Activated T-cell treated with anti-CD3 and anti-CD28 coated beads, Interleukin-2, amount 50 U/mL, for 72 hours (primary cell): ENCODE measurements around the gene CFAP46. TPM values are rescaled to one million over a fixed set of nuclear protein-coding genes. Genes with fewer than 3 reads are reported as not detected.
"Not testable (repeated sequence)": the region's sequence is repeated elsewhere in the genome, so short reads cannot be mapped to it uniquely, and the experiment has no call there.

Experiments
- ATAC-seq, 2 donors: fragments of 150-1000 bp; cut with Tn5 transposase; replicated peaks in 1 of 2; 2 replicates each; pipeline ENCODE4 v1.10.0; 2021; ENCODE audit warnings: moderate library complexity in 2 of 2, mild to moderate bottlenecking in 1 of 2
- DNase-seq, 2 donors: peaks; one replicate each; pipeline ENCODE4 v3.0.0; 2021 to 2022; ENCODE audit warnings: mixed read lengths in 1 of 2
- H3K27ac Mint-ChIP-seq: one replicate; pipeline ENCODE4 v1.8.0; 2022; ENCODE audit warnings: mild to moderate bottlenecking, moderate library complexity, mixed read lengths
- H3K27me3 Mint-ChIP-seq: one replicate; pipeline ENCODE4 v1.8.0; 2022; ENCODE audit warnings: low read depth, mixed read lengths
- H3K36me3 Mint-ChIP-seq, 2 donors: one replicate each; pipeline ENCODE4 v1.8.0; 2022; ENCODE audit warnings: mixed read lengths in 2 of 2, mild to moderate bottlenecking in 1 of 2; ENCODE audit not compliant: insufficient read depth in 2 of 2
- H3K4me1 Mint-ChIP-seq: one replicate; pipeline ENCODE4 v1.8.0; 2022; ENCODE audit warnings: low read depth, mixed read lengths
- H3K4me3 Mint-ChIP-seq, 2 donors: one replicate each; pipeline ENCODE4 v1.8.0; 2022; ENCODE audit warnings: mild to moderate bottlenecking in 2 of 2, mixed read lengths in 2 of 2, moderate library complexity in 2 of 2
- H3K9me3 Mint-ChIP-seq, 2 donors: one replicate each; pipeline ENCODE4 v1.8.0; 2022; ENCODE audit warnings: mixed read lengths in 2 of 2
- total RNA-seq, 2 donors: library from RNA; stranded (reverse); gene quantifications; one replicate each; pipeline ENCODE4 v1.2.3, GENCODE V29; 2022

CFAP46 gene
- total RNA-seq, 2 donors from 2014 or later: 0.16 to 0.26 TPM

DNA sequence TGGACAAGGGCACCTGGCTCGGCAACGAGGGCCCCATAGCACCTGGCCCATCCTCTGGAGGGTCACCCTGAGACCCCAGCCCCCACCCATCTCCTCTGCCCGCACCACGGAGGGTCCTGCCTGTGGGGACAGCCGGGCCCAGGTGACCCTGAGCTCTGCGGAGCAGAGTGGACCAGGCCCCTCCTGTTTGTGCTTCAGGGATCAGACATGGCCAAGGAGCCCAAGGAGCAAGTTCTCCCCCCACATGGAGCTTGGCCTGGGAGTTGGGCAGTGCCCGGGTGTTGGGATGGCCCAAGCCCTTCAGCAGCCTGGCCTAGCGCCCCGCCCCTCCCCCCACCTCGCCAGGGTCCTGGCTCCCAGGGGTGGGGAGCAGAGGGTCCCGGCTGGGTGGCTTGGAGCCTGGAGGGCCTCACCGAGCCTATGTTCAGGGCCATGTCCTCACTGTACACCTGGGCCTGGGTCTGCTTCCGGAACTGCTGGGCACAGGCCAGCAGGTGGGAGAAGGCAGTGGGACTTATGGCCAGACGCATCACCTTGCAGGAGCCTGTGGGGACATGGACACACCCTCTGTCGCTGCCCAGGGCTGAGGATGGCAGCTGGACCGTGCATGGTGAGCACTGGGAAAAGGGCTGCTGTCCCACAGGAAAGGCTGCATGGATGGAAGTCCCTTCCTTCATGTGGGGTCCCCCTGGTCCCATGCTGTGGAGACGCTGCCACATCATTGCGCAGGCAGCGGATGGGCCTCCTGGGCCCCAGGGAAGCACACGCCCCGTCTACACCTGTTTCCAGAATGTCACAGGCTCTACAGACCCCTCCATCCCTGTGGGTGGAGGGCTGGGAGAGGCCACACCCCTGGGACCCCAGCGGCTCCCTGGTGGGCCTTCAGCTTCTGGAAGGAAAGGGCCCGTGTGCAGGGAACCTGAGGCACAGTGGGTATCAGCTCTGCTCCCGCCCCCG, 107.2 kb downstream of the CFAP46 start:
- H3K27ac Mint-ChIP-seq: no peak overlapping the region
- H3K4me3 Mint-ChIP-seq: no peak overlapping the region

GRCh38 chr10:132834311-132834761, 108.0 kb downstream of the CFAP46 start:
- no peak overlapping the region for H3K4me3 Mint-ChIP-seq
- H3K36me3 Mint-ChIP-seq: no peaks in the 10 kb centered on the region

More for the DNA sequence above, 107.2 kb downstream of the CFAP46 start:
- ATAC-seq (no peak), DNase-seq (no peak)
- Mint-ChIP-seq H3K9me3 (peaks cover 0 to 3% of the 10 kb centered on the region in 2 donors), H3K4me1 (peaks cover 4% of the 10 kb centered on the region), H3K27me3 (no peaks in the 10 kb centered on the region), H3K36me3 (no peaks in the 10 kb centered on the region)

DNA sequence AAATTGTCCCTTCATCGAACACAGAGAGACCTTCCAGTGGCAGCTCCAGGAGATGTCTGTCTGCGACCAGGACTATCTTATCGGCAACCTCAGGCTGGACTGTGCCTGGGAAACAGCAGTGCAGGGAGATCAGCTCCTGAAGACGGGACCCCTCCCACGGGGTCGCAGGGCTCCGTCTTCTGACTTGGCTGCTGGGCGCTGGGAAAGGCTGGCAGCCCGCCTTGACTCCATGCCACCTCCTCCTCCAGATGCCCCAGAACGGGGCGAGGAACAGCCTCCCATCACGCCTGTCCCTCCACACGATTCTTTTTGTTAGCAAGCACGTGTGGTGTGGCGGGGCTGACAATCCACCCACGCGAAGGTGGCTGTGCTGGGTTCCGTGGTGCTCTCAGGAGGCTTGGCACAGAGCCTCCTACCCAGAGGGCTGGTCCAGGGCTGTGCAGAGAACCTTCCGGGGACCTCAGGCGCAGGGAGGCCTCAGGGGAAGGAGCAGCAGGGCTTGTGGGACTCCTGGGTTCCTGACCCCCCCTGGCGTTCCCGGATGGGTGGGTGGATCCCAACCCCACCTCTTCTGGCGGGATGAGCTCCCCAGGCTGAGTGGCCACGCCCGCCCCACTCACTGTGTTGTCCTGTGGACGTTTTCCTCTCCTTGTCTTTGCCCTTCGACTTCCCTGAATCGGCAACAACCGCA, 108.8 kb downstream of the CFAP46 start:
- no peak for DNase-seq
- no peak overlapping the region for H3K27ac Mint-ChIP-seq
- H3K27me3 Mint-ChIP-seq: no peaks in the 10 kb centered on the region
- H3K9me3 Mint-ChIP-seq: peaks cover 0 to 3% of the 10 kb centered on the region in 2 donors
- H3K4me3 Mint-ChIP-seq: no peak overlapping the region
- peaks cover 4% of the 10 kb centered on the region for H3K4me1 Mint-ChIP-seq
- ATAC-seq: no peak
- H3K36me3 Mint-ChIP-seq: no peaks in the 10 kb centered on the region

More at GRCh38 chr10:132834311-132834761, 108.0 kb downstream of the CFAP46 start:
- DNase-seq: no peak
- H3K4me1 Mint-ChIP-seq: peaks cover 4% of the 10 kb centered on the region
- no peaks in the 10 kb centered on the region for H3K27me3 Mint-ChIP-seq
- peaks cover 0 to 3% of the 10 kb centered on the region in 2 donors for H3K9me3 Mint-ChIP-seq
- H3K27ac Mint-ChIP-seq: no peak overlapping the region
- ATAC-seq: no peak

GRCh38 chr10:132832186-132832969, 110.0 kb downstream of the CFAP46 start:
- Mint-ChIP-seq H3K27me3 (no peaks in the 10 kb centered on the region), H3K4me1 (peaks cover 4% of the 10 kb centered on the region), H3K9me3 (peaks cover 3% of the 10 kb centered on the region in 2 donors), H3K4me3 (no peak overlapping the region), H3K27ac (no peak overlapping the region), H3K36me3 (no peaks in the 10 kb centered on the region)
- DNase-seq (no peak), ATAC-seq (no peak)

DNA sequence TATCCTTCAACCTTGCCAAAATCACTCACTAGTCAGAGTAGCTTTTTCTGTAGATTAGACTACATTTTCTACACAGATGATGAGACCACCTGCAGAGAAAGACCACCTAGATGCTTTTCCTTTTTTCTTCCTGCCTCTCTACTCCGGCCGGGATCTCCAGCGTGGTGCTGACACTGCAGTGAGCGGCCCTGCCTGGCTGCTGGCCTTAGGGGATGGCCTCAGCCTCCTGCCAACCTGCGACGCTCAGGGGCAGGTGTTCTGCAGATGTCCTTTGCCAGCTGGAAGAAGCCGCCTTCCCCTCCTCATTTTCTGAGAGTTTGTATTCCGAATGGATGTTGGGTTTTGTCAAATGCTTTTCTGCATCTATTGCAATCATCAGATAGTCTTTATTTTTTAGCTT, 113.0 kb downstream of the CFAP46 start:
- Mint-ChIP-seq H3K27me3 (no peaks in the 10 kb centered on the region), H3K27ac (no peak overlapping the region), H3K36me3 (no peaks in the 10 kb centered on the region), H3K4me1 (no peaks in the 10 kb centered on the region), H3K9me3 (peaks cover 0 to 3% of the 10 kb centered on the region in 2 donors), H3K4me3 (no peak overlapping the region)
- DNase-seq (no peak), ATAC-seq (no peak)

- Mint-ChIP-seq H3K4me3 (no peak overlapping the region), H3K27ac (no peak overlapping the region), H3K27me3 (no peaks in the 10 kb centered on the region), H3K4me1 (no peaks in the 10 kb centered on the region), H3K9me3 (peaks cover 0 to 3% of the 10 kb centered on the region in 2 donors), H3K36me3 (no peaks in the 10 kb centered on the region)
- DNase-seq (no peak), ATAC-seq (no peak)
Observed at GRCh38 chr10:132828681-132829080, 113.7 kb downstream of the CFAP46 start.

GRCh38 chr10:132827861-132828539, 114.4 kb downstream of the CFAP46 start:
- peaks cover 0 to 3% of the 10 kb centered on the region in 2 donors for H3K9me3 Mint-ChIP-seq
- H3K27me3 Mint-ChIP-seq: no peaks in the 10 kb centered on the region
- ATAC-seq (no peak), DNase-seq (no peak)
- H3K27ac Mint-ChIP-seq: no peak overlapping the region
- no peaks in the 10 kb centered on the region for H3K4me1 Mint-ChIP-seq
- no peaks in the 10 kb centered on the region for H3K36me3 Mint-ChIP-seq
- no peak overlapping the region for H3K4me3 Mint-ChIP-seq

GRCh38 chr10:132827423-132827789, 115.0 kb downstream of the CFAP46 start:
- no peak for ATAC-seq

GRCh38 chr10:132826524-132827422, 115.6 kb downstream of the CFAP46 start:
- H3K27ac Mint-ChIP-seq: no peak overlapping the region
- H3K9me3 Mint-ChIP-seq: peaks cover 0 to 3% of the 10 kb centered on the region in 2 donors
- H3K4me1 Mint-ChIP-seq: no peaks in the 10 kb centered on the region
- no peaks in the 10 kb centered on the region for H3K36me3 Mint-ChIP-seq
- H3K4me3 Mint-ChIP-seq: no peak overlapping the region
- no peak for DNase-seq
- no peaks in the 10 kb centered on the region for H3K27me3 Mint-ChIP-seq
- no peak for ATAC-seq

More at GRCh38 chr10:132827423-132827789, 115.0 kb downstream of the CFAP46 start:
- DNase-seq: no peak
- H3K27me3 Mint-ChIP-seq: no peaks in the 10 kb centered on the region
- no peak overlapping the region for H3K27ac Mint-ChIP-seq
- H3K4me1 Mint-ChIP-seq: no peaks in the 10 kb centered on the region
- peaks cover 0 to 3% of the 10 kb centered on the region in 2 donors for H3K9me3 Mint-ChIP-seq
- H3K4me3 Mint-ChIP-seq: no peak overlapping the region
- H3K36me3 Mint-ChIP-seq: no peaks in the 10 kb centered on the region

- peak overlapping the region; percentile 61 for H3K27ac Mint-ChIP-seq
- not testable (repeated sequence) for H3K36me3 Mint-ChIP-seq, H3K4me1 Mint-ChIP-seq, H3K9me3 Mint-ChIP-seq, H3K4me3 Mint-ChIP-seq, DNase-seq, ATAC-seq, H3K27me3 Mint-ChIP-seq
Observed at GRCh38 chr10:132825783-132826523, 116.4 kb downstream of the CFAP46 start.

GRCh38 chr10:132820056-132820455, 122.3 kb downstream of the CFAP46 start:
- Mint-ChIP-seq H3K27me3 (peaks cover 30% of the 10 kb centered on the region), H3K27ac (no peak overlapping the region), H3K4me1 (no peaks in the 10 kb centered on the region), H3K9me3 (no peaks in the 10 kb centered on the region), H3K4me3 (no peak overlapping the region), H3K36me3 (no peaks in the 10 kb centered on the region)
- DNase-seq: no peak
- ATAC-seq: no peak
